ENCODE measurements around the gene FBXO3.
"Not testable (repeated sequence)": the region's sequence is repeated elsewhere in the genome, so short reads cannot be mapped to it uniquely, and the experiment has no call there.

- TF ChIP-seq POLR2A, POLR2AphosphoS5, TAF1, POU2F2, SPI1 (IDR thresholded peaks at IDR 0.05; ENCODE audit: low read depth, low read length): not testable (repeated sequence)
These were observed 48.7 kb upstream of the FBXO3 start for GRCh38 chr11:33822981-33823380.

Measured in GM12891 (cell line).